ENCODE measurements around the gene NCR2. TPM values are rescaled to one million over a fixed set of nuclear protein-coding genes. Genes with fewer than 3 reads are reported as not detected.
A peak's percentile ranks its signal among the peaks of the same experiment; 100 is the strongest.

NCR2 gene
- total RNA-seq, 2 experiments from 2014 or later = not detected

DNA sequence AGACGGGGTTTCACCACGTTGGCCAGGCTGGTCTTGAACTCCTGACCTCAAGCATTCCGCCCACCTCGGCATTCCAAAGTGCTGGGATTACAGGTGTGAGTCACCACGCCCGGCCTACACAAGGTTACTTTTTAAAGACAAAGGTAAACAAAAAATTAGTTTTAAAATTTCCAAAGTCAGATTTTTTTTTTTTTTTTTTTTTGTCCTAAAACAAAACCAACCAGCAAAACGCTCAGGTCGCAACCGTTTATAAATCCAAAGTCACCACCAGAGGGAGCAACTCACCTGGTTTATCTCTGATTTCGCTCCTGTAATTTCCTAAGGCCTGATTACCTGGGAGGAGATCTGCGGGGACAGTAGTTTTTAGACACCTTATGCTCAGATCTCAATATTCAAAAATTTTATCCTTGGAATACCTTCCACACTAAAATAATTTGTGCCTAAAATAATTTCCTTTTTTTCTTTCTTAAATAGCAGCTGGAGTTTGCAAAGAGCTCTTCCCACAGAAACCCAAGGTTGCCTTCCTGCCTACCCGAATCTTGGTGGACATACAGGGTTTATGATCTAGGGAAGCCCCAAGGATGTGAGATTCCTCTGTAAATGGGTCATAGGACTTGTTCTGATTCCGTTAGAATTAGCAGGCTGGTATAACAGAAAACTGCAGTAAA lies 29.1 kb upstream of the NCR2 start:
- CTCF ChIA-PET (ENCODE audit: unreplicated experiment) = no interaction called here
- TF ChIP-seq, protein P1, sequence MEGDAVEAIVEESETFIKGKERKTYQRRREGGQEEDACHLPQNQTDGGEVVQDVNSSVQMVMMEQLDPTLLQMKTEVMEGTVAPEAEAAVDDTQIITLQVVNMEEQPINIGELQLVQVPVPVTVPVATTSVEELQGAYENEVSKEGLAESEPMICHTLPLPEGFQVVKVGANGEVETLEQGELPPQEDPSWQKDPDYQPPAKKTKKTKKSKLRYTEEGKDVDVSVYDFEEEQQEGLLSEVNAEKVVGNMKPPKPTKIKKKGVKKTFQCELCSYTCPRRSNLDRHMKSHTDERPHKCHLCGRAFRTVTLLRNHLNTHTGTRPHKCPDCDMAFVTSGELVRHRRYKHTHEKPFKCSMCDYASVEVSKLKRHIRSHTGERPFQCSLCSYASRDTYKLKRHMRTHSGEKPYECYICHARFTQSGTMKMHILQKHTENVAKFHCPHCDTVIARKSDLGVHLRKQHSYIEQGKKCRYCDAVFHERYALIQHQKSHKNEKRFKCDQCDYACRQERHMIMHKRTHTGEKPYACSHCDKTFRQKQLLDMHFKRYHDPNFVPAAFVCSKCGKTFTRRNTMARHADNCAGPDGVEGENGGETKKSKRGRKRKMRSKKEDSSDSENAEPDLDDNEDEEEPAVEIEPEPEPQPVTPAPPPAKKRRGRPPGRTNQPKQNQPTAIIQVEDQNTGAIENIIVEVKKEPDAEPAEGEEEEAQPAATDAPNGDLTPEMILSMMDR (conservative IDR thresholded peaks at IDR 0.05; ENCODE audit: low read length) = peak; percentile 86
- no peak for TF ChIP-seq EZH2phosphoT487 (IDR thresholded peaks at IDR 0.05; ENCODE audit: borderline replicate concordance, low read depth, low read length)
- POLR2A ChIA-PET = interaction anchor here (1.2 kb wide), 1 partner anchor 10 kb away, joined by 3 read pairs; no protein-coding TSS in a partner anchor
- no TSS peak for BruUV-seq (replicated peaks)
- Histone ChIP-seq H3K36me3 (ENCODE audit: insufficient read depth, low read length) (no peaks in the 10 kb centered on the region), H4K20me1 (ENCODE audit: insufficient read depth, low read length) (no peaks in the 10 kb centered on the region; the same call in 1 of the 2 replicates), H3K4me1 (ENCODE audit: insufficient read depth, low read length, poor library complexity, severe bottlenecking) (no peaks in the 10 kb centered on the region), H3K9me3 (ENCODE audit: low read length) (peaks cover 7% of the 10 kb centered on the region; the same call in 1 of the 2 replicates), H3K4me3 (ENCODE audit: low read depth, low read length, poor library complexity, severe bottlenecking) (no peak overlapping the region), H3K9me2 (ENCODE audit: insufficient read depth, low read length) (no peaks in the 10 kb centered on the region), H3K27ac (ENCODE audit: low read depth, low read length, poor library complexity, severe bottlenecking) (no peak overlapping the region), H3K4me2 (ENCODE audit: low read length) (no peak overlapping the region), H2AFZ (ENCODE audit: low read length) (no peak overlapping the region), H3K79me2 (ENCODE audit: insufficient read depth, low read depth, low read length) (no peaks in the 10 kb centered on the region)
- peak; percentile 64 for DNase-seq (ENCODE audit: low spot score)
- intact Hi-C loops (cut with micrococcal nuclease; ENCODE audit: unreplicated experiment) = no loop called here

DNA sequence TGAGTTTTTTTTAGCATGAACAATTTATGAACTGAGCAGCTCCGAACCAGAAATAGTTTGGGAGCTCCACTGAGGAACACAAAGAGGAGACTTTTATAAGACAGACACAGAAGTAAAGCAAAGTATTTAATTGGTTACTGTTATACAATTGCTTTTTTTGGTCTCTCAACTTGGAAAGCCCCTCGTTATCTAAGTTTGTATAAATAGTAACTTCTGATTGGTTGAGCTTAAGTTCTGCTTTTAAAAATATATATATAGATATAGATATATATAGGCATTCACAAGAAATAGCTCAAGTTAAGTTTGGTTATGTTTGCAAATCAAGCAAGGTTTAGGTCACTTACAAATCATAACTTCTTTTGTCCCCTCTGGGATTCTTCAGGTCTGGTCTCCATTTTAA lies 20.2 kb upstream of the NCR2 start:
- Histone ChIP-seq H3K4me3 (ENCODE audit: low read depth, low read length, poor library complexity, severe bottlenecking) (no peak overlapping the region), H3K4me1 (ENCODE audit: insufficient read depth, low read length, poor library complexity, severe bottlenecking) (peaks cover 7% of the 10 kb centered on the region), H4K20me1 (ENCODE audit: insufficient read depth, low read length) (no peaks in the 10 kb centered on the region), H3K9me3 (ENCODE audit: low read length) (no peaks in the 10 kb centered on the region), H3K9me2 (ENCODE audit: insufficient read depth, low read length) (no peaks in the 10 kb centered on the region), H3K27ac (ENCODE audit: low read depth, low read length, poor library complexity, severe bottlenecking) (no peak overlapping the region), H2AFZ (ENCODE audit: low read length) (no peak overlapping the region), H3K79me2 (ENCODE audit: insufficient read depth, low read depth, low read length) (no peaks in the 10 kb centered on the region), H3K4me2 (ENCODE audit: low read length) (no peak overlapping the region), H3K36me3 (ENCODE audit: insufficient read depth, low read length) (no peaks in the 10 kb centered on the region)
- no peak for TF ChIP-seq EZH2phosphoT487 (IDR thresholded peaks at IDR 0.05; ENCODE audit: borderline replicate concordance, low read depth, low read length)
- TF ChIP-seq, protein P1 (conservative IDR thresholded peaks at IDR 0.05; ENCODE audit: low read length) = no peak
- intact Hi-C loops (cut with micrococcal nuclease; ENCODE audit: unreplicated experiment) = loop anchor here (5.0 kb wide), 3 partner anchors 113 to 308 kb away; partner anchors contain the start of genes NFYA, OARD1 and TREML2
- DNase-seq (ENCODE audit: low spot score) = no peak
- no TSS peak for BruUV-seq (replicated peaks)
- CTCF ChIA-PET (ENCODE audit: unreplicated experiment) = no interaction called here
- POLR2A ChIA-PET = interaction anchor here (0.6 to 0.9 kb wide), 2 partner anchors 20 to 568 kb away, joined by 3 to 4 read pairs; no protein-coding TSS in a partner anchor

Data from OCI-LY7 (cell line).